CD14-positive monocyte (primary cell): ENCODE data around the gene TARP.

Experiments
- DNase-seq, 3 donors: peaks; one replicate each; pipeline ENCODE4 v3.0.0-alpha.2; 2011 to 2022
- H2AFZ ChIP-seq: 2 replicates; pipeline ENCODE4 v1.6.0; 2012; ENCODE audit warnings: mild to moderate bottlenecking, low read depth, low read length, inconsistent platforms; ENCODE audit not compliant: insufficient read depth, poor library complexity, severe bottlenecking
- H3K27ac ChIP-seq, 2 donors: 1 replicate in 1 of 2; 2 replicates in 1 of 2; pipeline ENCODE4 v1.5.1; 2012 to 2013; ENCODE audit warnings: low read length in 2 of 2, control low read depth in 1 of 2, inconsistent platforms in 1 of 2, low read depth in 1 of 2, mild to moderate bottlenecking in 1 of 2
- H3K27me3 ChIP-seq, 2 donors: one replicate each; pipeline versions ENCODE4 v1.6.0 to v1.6.1; 2011 to 2013; ENCODE audit warnings: low read length in 2 of 2; ENCODE audit not compliant: control insufficient read depth in 2 of 2, insufficient read depth in 2 of 2
- H3K36me3 ChIP-seq, 2 donors: replicated peaks in 1 of 2; 1 replicate in 1 of 2; 2 replicates in 1 of 2; pipeline versions ENCODE4 v1.5.1 to v1.6.1; 2012 to 2013; ENCODE audit warnings: low read length in 2 of 2, control low read depth in 1 of 2, inconsistent platforms in 1 of 2, mild to moderate bottlenecking in 1 of 2; ENCODE audit not compliant: insufficient read depth in 2 of 2, control insufficient read depth in 1 of 2
- H3K4me1 ChIP-seq, 2 donors: 1 replicate in 1 of 2; 2 replicates in 1 of 2; pipeline versions ENCODE4 v1.5.1 to v1.6.1; 2012 to 2013; ENCODE audit warnings: low read length in 2 of 2, control low read depth in 1 of 2, inconsistent platforms in 1 of 2, mild to moderate bottlenecking in 1 of 2, moderate library complexity in 1 of 2; ENCODE audit not compliant: insufficient read depth in 2 of 2, control insufficient read depth in 1 of 2
- H3K4me2 ChIP-seq: replicated peaks from 2 replicates; pipeline ENCODE3; 2012; ENCODE audit warnings: low read length, moderate library complexity, mild to moderate bottlenecking; ENCODE audit not compliant: poor library complexity, severe bottlenecking; ENCODE audit errors: extremely low read depth
- H3K4me3 ChIP-seq, 3 experiments: fragments of 200-600 bp in 1 of 3; sonication (generic) in 1 of 3; replicated peaks in 1 of 3; 1 replicate in 2 of 3; 2 replicates in 1 of 3; pipeline ENCODE4 v1.5.1; 2011 to 2013; ENCODE audit warnings: low read length in 3 of 3, mild to moderate bottlenecking in 3 of 3, control low read depth in 2 of 3, low read depth in 2 of 3, inconsistent platforms in 1 of 3, moderate library complexity in 1 of 3
- H3K79me2 ChIP-seq: 2 replicates; pipeline ENCODE4 v1.6.0; 2012; ENCODE audit warnings: mild to moderate bottlenecking, control low read depth, inconsistent platforms, low read length, moderate library complexity; ENCODE audit not compliant: insufficient read depth
- H3K9ac ChIP-seq: 2 replicates; pipeline ENCODE4 v1.6.0; 2017; ENCODE audit warnings: low read length, mild to moderate bottlenecking; ENCODE audit not compliant: insufficient read depth, poor library complexity, severe bottlenecking
- H3K9me3 ChIP-seq, 2 donors: replicated peaks in 1 of 2; 1 replicate in 1 of 2; 2 replicates in 1 of 2; pipeline versions ENCODE4 v1.5.1 to v1.6.1; 2012 to 2013; ENCODE audit warnings: low read length in 2 of 2, control low read depth in 1 of 2; ENCODE audit not compliant: control insufficient read depth in 1 of 2, insufficient read depth in 1 of 2
- H4K20me1 ChIP-seq: 2 replicates; pipeline ENCODE4 v1.6.0; 2012; ENCODE audit warnings: mild to moderate bottlenecking, low read length, control low read depth, moderate library complexity; ENCODE audit not compliant: insufficient read depth
- H3K27ac Mint-ChIP-seq, 7 donors: one replicate each; pipeline ENCODE4 v1.8.0; 2020; ENCODE audit warnings: mild to moderate bottlenecking in 7 of 7, mixed read lengths in 7 of 7, moderate library complexity in 6 of 7, inconsistent platforms in 2 of 7
- H3K27me3 Mint-ChIP-seq, 3 donors: one replicate each; pipeline ENCODE4 v1.8.0; 2021 to 2022; ENCODE audit warnings: low read depth in 3 of 3, mild to moderate bottlenecking in 3 of 3, mixed read lengths in 3 of 3, moderate library complexity in 3 of 3, inconsistent platforms in 1 of 3
- H3K36me3 Mint-ChIP-seq, 2 donors: one replicate each; pipeline ENCODE4 v1.8.0; 2020; ENCODE audit warnings: mixed read lengths in 2 of 2, inconsistent platforms in 1 of 2, mild to moderate bottlenecking in 1 of 2
- H3K4me1 Mint-ChIP-seq: one replicate; pipeline ENCODE4 v1.8.0; 2020; ENCODE audit warnings: mild to moderate bottlenecking, mixed read lengths
- H3K4me3 Mint-ChIP-seq, 2 donors: one replicate each; pipeline ENCODE4 v1.8.0; 2020; ENCODE audit warnings: mild to moderate bottlenecking in 2 of 2, mixed read lengths in 2 of 2, moderate library complexity in 1 of 2
- H3K9me3 Mint-ChIP-seq, 7 donors: one replicate each; pipeline ENCODE4 v1.8.0; 2020 to 2022; ENCODE audit warnings: mixed read lengths in 7 of 7, mild to moderate bottlenecking in 6 of 7, moderate library complexity in 6 of 7, inconsistent platforms in 2 of 7
- CTCF ChIP-seq: fragments of 200-600 bp; IDR thresholded peaks from one replicate; pipeline ENCODE4 v1.8.0; 2022; ENCODE audit warnings: antibody characterized with exemption, mild to moderate bottlenecking
- WGBS: methylation state at CpG from one replicate; pipeline ENCODE4 v1.1.5; 2013; ENCODE audit warnings: missing lambda C conversion rate; ENCODE audit not compliant: insufficient coverage; 5-methylcytosine and 5-hydroxymethylcytosine counted together
- intact Hi-C, 2 donors: fragments of 100-400 bp; cut with micrococcal nuclease; formaldehyde crosslinking; loops; one replicate each; pipeline versions ENCODE4 v1.15.0 to v1.15.1; 2023

Gene TARP

GRCh38 chr7:38283107-38283506, 9.7 kb upstream of the TARP start:
- H4K20me1 ChIP-seq: no peaks in the 10 kb centered on the region
- intact Hi-C loops: loop anchor here in 1 of 2 donors (5.0 kb wide), 1 partner anchor 34 kb away; no protein-coding TSS in a partner anchor
- H3K9me3 Mint-ChIP-seq: peaks cover 0 to 2% (median 0%) of the 10 kb centered on the region in 7 donors
- H3K4me3 Mint-ChIP-seq: no peak overlapping the region
- peak in 1 of 3 donors; percentile 30 for DNase-seq
- no peak for TF ChIP-seq CTCF
- H3K9me3 ChIP-seq: no peaks in the 10 kb centered on the region
- no peaks in the 10 kb centered on the region for H3K36me3 Mint-ChIP-seq
- H3K9ac ChIP-seq: no peak overlapping the region
- H3K27ac Mint-ChIP-seq: no peak overlapping the region
- no peaks in the 10 kb centered on the region for H3K36me3 ChIP-seq
- peaks cover 0 to 1% (median 0%) of the 10 kb centered on the region in 3 donors for H3K27me3 Mint-ChIP-seq
- H3K27ac ChIP-seq: no peak overlapping the region
- peaks cover 48% of the 10 kb centered on the region for H3K4me1 Mint-ChIP-seq
- no peak overlapping the region for H2AFZ ChIP-seq
- no peaks in the 10 kb centered on the region for H3K79me2 ChIP-seq
- no peaks in the 10 kb centered on the region for H3K27me3 ChIP-seq
- no peak overlapping the region for H3K4me3 ChIP-seq
- WGBS: no CpG with 5 or more reads among the region's 4 CpGs
- H3K4me2 ChIP-seq: no peak overlapping the region
- peaks cover 14 to 39% of the 10 kb centered on the region in 2 donors for H3K4me1 ChIP-seq

GRCh38 chr7:38282081-38282480, 8.6 kb upstream of the TARP start:
- no peak for TF ChIP-seq CTCF
- Mint-ChIP-seq H3K36me3 (no peaks in the 10 kb centered on the region), H3K9me3 (peaks cover 0 to 2% (median 0%) of the 10 kb centered on the region in 7 donors), H3K27ac (no peak overlapping the region), H3K4me3 (no peak overlapping the region), H3K4me1 (peaks cover 54% of the 10 kb centered on the region), H3K27me3 (peaks cover 0 to 1% (median 0%) of the 10 kb centered on the region in 3 donors)
- H3K9me3 ChIP-seq: no peaks in the 10 kb centered on the region
- no peak overlapping the region for H3K27ac ChIP-seq
- DNase-seq: no peak
- H3K9ac ChIP-seq: no peak overlapping the region
- no peak overlapping the region for H3K4me3 ChIP-seq
- peaks cover 18 to 49% of the 10 kb centered on the region in 2 donors for H3K4me1 ChIP-seq
- WGBS: no CpG with 5 or more reads among the region's 3 CpGs
- no peak overlapping the region for H3K4me2 ChIP-seq
- H3K36me3 ChIP-seq: no peaks in the 10 kb centered on the region
- no peaks in the 10 kb centered on the region for H3K27me3 ChIP-seq
- no peaks in the 10 kb centered on the region for H4K20me1 ChIP-seq
- peak overlapping the region; percentile 18 for H2AFZ ChIP-seq
- peaks cover 8% of the 10 kb centered on the region for H3K79me2 ChIP-seq
- intact Hi-C loops: loop anchor here in 1 of 2 donors (5.0 kb wide), 1 partner anchor 35 kb away; no protein-coding TSS in a partner anchor
